GM18861 (cell line): ENCODE results near the gene MCTP1.
"Not testable (repeated sequence)": the region's sequence is repeated elsewhere in the genome, so short reads cannot be mapped to it uniquely, and the experiment has no call there.

Experiments used
- ATAC-seq: cut with Tn5 transposase; IDR thresholded peaks from one replicate; pipeline ENCODE4 v1.9.1; 2021; ENCODE audit not compliant: unreplicated experiment

MCTP1 gene

GRCh38 chr5:95184924-95185323 is 100.0 kb downstream of the MCTP1 start:
- ATAC-seq = no peak

- ATAC-seq = no peak
Observed at GRCh38 chr5:95181644-95182043, 103.2 kb downstream of the MCTP1 start.

GRCh38 chr5:95178046-95178651 is 106.7 kb downstream of the MCTP1 start:
- ATAC-seq = no peak

- no peak for ATAC-seq
Observed at GRCh38 chr5:95177456-95177855, 107.4 kb downstream of the MCTP1 start.

- ATAC-seq = no peak
Observed at GRCh38 chr5:95175106-95175505, 109.8 kb downstream of the MCTP1 start.

- ATAC-seq = no peak
Observed at GRCh38 chr5:95172659-95173058, 112.2 kb downstream of the MCTP1 start.

- ATAC-seq = no peak
Observed at GRCh38 chr5:95164861-95165260, 120.0 kb downstream of the MCTP1 start.

- no peak for ATAC-seq
Observed at GRCh38 chr5:95163079-95163478, 121.8 kb downstream of the MCTP1 start.

- ATAC-seq = no peak
Observed at GRCh38 chr5:95162231-95162992, 122.5 kb downstream of the MCTP1 start.

- no peak for ATAC-seq
Observed at GRCh38 chr5:95159603-95160002, 125.3 kb downstream of the MCTP1 start.

GRCh38 chr5:95155888-95156287 is 129.0 kb downstream of the MCTP1 start:
- no peak for ATAC-seq

- no peak for ATAC-seq
Observed at GRCh38 chr5:95153511-95153910, 131.4 kb downstream of the MCTP1 start.

- ATAC-seq = no peak
Observed at GRCh38 chr5:95152535-95152934, 132.4 kb downstream of the MCTP1 start.

- no peak for ATAC-seq
Observed at GRCh38 chr5:95152131-95152530, 132.8 kb downstream of the MCTP1 start.

GRCh38 chr5:95151694-95152093 is 133.2 kb downstream of the MCTP1 start:
- ATAC-seq = no peak

- ATAC-seq = no peak
Observed at GRCh38 chr5:95149387-95149786, 135.5 kb downstream of the MCTP1 start.

- no peak for ATAC-seq
Observed at GRCh38 chr5:95148453-95148852, 136.4 kb downstream of the MCTP1 start.

GRCh38 chr5:95143858-95144257 is 141.0 kb downstream of the MCTP1 start:
- not testable (repeated sequence) for ATAC-seq

- no peak for ATAC-seq
Observed at GRCh38 chr5:95142145-95142544, 142.7 kb downstream of the MCTP1 start.

- ATAC-seq = no peak
Observed at GRCh38 chr5:95141141-95141540, 143.8 kb downstream of the MCTP1 start.

- ATAC-seq = no peak
Observed at GRCh38 chr5:95134326-95134725, 150.6 kb downstream of the MCTP1 start.

GRCh38 chr5:95132096-95132495 is 152.8 kb downstream of the MCTP1 start:
- ATAC-seq = no peak

- no peak for ATAC-seq
Observed at GRCh38 chr5:95130941-95131340, 154.0 kb downstream of the MCTP1 start.
